Esophagus muscularis mucosa (tissue), 4 donors: ENCODE results near the gene RDH14.

ENCODE experiments used
- EP300 ChIP-seq: sonication (generic); formaldehyde crosslinking; IDR thresholded peaks from one replicate; pipeline ENCODE4 v1.6.1; 2017; ENCODE audit warnings: antibody characterized with exemption
- POLR2A ChIP-seq: fragments of 450-650 bp; IDR thresholded peaks from one replicate; pipeline ENCODE4 v1.6.1; 2017; ENCODE audit warnings: antibody characterized with exemption, moderate library complexity, mild to moderate bottlenecking, low read depth
- POLR2AphosphoS5 ChIP-seq, 2 donors: sonication (generic); formaldehyde crosslinking; IDR thresholded peaks; one replicate each; pipeline ENCODE4 v1.6.1; 2017; ENCODE audit warnings: antibody characterized with exemption in 2 of 2
- TF ChIP-seq, protein P1 (sequence below), 3 experiments: fragments of 200-600 bp in 2 of 3; fragments of 450-650 bp in 1 of 3; sonication (generic) in 2 of 3; IDR thresholded peaks; one replicate each; pipeline ENCODE4 v1.5.1; 2017 to 2019; ENCODE audit warnings: antibody characterized with exemption in 3 of 3, mild to moderate bottlenecking in 2 of 3, moderate library complexity in 1 of 3

DNA sequence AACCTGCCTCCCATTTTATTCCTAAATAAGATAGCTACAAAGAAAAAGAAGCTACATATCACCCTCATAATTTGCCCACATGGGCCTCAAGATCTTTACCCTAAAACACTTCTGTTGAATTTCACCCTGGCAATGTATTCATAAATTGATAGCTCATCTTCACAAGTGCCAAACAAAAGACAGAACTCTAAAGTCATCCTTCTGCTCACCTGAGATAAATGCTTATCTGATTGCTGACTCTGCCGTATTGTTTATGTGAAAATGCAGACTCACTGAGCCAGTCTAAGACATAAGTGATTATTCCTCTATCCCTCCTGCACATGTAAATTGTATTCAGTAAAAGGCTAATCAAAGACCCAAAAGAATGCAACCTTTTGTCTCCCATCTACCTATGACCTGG lies 2.0 kb downstream of the RDH14 start:
- TF ChIP-seq EP300 (no peak), POLR2A (no peak), POLR2AphosphoS5 (IDR thresholded peaks at IDR 0.05) (no peak)
- TF ChIP-seq, protein P1, sequence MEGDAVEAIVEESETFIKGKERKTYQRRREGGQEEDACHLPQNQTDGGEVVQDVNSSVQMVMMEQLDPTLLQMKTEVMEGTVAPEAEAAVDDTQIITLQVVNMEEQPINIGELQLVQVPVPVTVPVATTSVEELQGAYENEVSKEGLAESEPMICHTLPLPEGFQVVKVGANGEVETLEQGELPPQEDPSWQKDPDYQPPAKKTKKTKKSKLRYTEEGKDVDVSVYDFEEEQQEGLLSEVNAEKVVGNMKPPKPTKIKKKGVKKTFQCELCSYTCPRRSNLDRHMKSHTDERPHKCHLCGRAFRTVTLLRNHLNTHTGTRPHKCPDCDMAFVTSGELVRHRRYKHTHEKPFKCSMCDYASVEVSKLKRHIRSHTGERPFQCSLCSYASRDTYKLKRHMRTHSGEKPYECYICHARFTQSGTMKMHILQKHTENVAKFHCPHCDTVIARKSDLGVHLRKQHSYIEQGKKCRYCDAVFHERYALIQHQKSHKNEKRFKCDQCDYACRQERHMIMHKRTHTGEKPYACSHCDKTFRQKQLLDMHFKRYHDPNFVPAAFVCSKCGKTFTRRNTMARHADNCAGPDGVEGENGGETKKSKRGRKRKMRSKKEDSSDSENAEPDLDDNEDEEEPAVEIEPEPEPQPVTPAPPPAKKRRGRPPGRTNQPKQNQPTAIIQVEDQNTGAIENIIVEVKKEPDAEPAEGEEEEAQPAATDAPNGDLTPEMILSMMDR (IDR thresholded peaks at IDR 0.05): no peak
